ENCODE measurements around the gene UXS1.

GRCh38 chr2:106124905-106125549 lies 69.1 kb downstream of the UXS1 start:
- TF ChIP-seq GLIS3 (CRISPR knock-in tag; IDR thresholded peaks at IDR 0.05) (no peak), ZNF8 (CRISPR knock-in tag; IDR thresholded peaks at IDR 0.05) (no peak), PATZ1 (CRISPR knock-in tag; IDR thresholded peaks at IDR 0.05; ENCODE audit: borderline replicate concordance) (no peak), POU6F1 (CRISPR knock-in tag; IDR thresholded peaks at IDR 0.05; ENCODE audit: borderline replicate concordance, low read depth) (no peak), TSHZ2 (CRISPR knock-in tag; IDR thresholded peaks at IDR 0.05) (no peak), ZC3H10 (CRISPR knock-in tag; IDR thresholded peaks at IDR 0.05) (no peak), ZFP3 (CRISPR knock-in tag; IDR thresholded peaks at IDR 0.05) (no peak), ZNF70 (CRISPR knock-in tag; IDR thresholded peaks at IDR 0.05) (no peak), CSRNP3 (CRISPR knock-in tag; IDR thresholded peaks at IDR 0.05) (no peak), ZFP30 (CRISPR knock-in tag; IDR thresholded peaks at IDR 0.05) (no peak), CREB5 (CRISPR knock-in tag; IDR thresholded peaks at IDR 0.05; ENCODE audit: low read depth) (no peak)

All from SK-N-SH treated with all-trans-retinoic acid at 6 μM for 48 hours (cell line).